HG02610 (cell line): Measurements from ENCODE around the gene FAM210A.
"Not testable (repeated sequence)": the region's sequence is repeated elsewhere in the genome, so short reads cannot be mapped to it uniquely, and the experiment has no call there.

Source experiments
- ATAC-seq: cut with Tn5 transposase; IDR thresholded peaks from one replicate; pipeline ENCODE4 v1.9.1; 2021; ENCODE audit warnings: mild to moderate bottlenecking, moderate library complexity; ENCODE audit not compliant: unreplicated experiment

FAM210A gene

DNA sequence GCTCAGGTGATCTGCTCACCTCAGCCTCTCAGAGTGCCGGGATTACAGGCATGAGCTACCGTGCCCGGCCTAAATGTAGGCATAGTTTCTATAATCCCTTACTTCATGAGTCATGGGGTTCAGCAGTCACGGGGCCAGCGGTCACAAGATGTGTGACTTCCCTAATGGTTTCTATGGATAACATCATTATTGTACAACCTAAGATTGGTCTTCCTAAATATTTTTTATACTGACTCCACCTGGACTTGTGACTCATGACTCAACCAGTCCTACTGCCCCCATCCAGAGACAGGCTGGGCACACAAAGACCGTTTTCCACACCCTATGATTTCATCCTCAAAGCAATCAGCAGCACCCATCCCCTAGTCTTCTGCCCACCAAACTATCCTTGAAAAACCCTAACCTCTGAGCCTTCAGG lies 15.9 kb downstream of the FAM210A start:
- ATAC-seq: no peak

DNA sequence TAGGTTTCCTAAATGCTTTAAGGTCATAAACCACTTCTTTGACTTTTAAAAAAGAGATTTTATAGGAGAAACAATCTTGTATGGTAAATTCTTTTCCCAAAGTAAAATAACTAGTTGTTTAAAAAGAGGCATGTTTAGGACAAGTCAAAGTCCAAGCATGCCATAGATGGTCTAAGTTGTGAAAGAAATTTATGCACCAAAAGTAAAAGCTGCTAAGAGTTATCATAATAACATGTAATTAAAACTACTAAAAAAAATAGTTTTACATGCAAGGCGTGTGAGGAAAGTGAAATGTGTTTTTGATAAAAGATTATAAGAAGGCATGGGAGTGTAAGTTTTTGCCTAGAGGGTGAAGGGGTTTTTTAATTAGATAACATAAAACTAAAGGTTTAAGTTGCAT lies 22.5 kb downstream of the FAM210A start:
- ATAC-seq: no peak

DNA sequence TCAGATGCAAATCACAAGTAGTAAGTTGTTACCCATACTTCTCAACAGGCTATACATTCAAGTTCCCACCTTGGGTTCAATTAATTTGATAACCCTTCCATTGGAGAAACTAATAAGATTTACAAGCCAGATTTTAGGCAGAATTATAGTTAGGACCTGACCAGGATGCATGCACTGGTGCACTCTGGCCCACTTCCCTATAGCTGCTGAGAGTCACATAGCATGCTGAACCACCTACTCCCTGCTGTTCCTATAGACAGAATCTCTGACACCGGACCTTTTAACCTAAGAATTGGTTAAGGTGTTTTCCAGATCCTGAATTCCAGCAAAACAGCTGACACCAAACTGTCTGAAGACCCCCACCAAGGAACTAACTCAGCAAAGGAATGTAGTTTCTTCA lies 26.2 kb downstream of the FAM210A start:
- no peak for ATAC-seq

DNA sequence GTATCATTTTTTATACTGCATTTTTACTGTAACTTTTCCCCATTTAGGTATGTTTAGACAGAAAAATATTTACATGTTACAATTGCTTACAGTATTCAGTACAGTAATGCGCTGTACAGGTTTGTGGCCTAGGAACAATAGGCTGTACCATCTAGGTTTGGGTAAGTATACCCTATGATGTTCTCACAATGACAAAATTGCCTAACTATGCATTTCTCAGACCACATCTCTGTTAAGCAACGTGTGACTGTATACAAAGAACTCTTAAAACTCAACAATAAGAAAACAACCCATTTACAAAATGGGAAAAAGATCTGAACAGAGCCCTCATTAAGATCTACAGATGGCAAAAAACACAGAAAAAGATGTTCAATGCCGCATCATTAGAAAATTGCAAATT lies 29.4 kb downstream of the FAM210A start:
- no peak for ATAC-seq

DNA sequence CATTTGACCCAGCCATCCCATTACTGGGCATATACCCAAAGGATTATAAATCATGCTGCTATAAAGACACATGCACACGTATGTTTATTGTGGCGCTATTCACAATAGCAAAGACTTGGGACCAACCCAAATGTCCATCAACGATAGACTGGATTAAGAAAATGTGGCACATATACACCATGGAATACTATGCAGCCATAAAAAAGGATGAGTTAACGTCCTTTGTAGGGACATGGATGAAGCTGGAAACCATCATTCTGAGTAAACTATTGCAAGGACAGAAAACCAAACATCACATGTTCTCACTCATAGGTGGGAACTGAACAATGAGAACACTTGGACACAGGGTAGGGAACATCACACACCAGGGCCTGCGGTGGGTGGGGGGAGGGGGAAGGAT lies 31.0 kb downstream of the FAM210A start:
- ATAC-seq: not testable (repeated sequence)

DNA sequence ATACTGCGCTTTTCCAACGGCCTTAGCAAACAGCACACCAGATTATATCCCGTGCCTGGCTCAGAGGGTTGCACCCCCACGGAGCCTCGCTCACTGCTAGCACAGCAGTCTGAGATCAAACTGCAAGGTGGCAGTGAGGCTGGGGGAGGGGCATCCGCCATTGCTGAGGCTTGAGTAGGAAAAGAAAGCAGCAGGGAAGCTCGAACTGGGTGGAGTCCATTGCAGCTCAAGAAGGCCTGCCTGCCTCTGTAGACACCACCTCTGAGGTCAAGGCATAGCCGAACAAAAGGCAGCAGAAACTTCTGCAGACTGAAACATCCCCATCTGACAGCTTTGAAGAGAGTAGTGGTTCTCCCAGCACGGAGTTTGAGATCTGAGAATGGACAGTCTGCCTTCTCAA lies 36.3 kb downstream of the FAM210A start:
- not testable (repeated sequence) for ATAC-seq

DNA sequence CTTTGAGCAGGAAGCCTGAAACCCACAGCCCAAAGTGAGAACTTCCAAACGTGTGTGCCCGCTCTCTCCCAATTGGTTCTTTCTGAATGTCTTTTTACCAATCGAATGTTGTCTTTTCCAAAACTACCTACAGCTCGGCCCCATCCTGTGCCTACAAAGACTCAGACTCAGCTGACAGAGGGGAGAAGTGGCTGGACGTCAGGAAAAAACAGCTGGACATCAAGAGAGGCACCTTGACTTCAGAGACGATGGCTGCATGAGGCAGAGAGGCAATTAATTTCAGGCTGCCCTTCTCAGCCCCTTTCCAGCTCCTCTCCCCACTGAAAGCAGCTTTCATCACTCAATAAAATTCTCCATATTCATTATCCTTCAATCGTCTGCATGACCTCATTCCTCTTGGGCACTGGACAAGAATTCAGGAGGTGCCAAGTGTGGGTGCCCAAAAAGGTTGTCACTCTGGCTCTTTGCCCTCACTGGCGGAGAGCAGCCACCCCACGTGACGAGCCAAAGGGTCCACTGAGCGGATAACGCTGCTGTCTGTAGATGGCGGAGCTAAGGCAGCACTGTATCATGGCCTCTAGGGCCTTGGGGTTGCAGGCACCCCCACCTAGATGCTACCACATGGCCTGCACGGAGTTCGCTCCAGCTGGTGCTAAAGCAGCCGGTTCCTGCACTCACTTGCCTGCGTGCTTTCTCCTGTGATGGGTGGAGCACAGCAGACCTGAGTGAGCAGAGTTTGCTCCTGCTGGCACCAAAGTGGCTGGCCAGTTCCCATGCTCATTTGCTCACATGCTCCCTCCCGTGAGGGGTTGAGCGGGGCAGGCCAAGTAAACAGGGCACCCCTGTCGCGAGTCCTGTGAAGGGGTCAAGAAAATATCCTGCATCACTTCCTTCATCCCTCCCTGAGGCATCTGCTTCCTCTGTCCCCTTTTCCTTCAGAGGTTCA lies 37.9 kb downstream of the FAM210A start:
- ATAC-seq: no peak

DNA sequence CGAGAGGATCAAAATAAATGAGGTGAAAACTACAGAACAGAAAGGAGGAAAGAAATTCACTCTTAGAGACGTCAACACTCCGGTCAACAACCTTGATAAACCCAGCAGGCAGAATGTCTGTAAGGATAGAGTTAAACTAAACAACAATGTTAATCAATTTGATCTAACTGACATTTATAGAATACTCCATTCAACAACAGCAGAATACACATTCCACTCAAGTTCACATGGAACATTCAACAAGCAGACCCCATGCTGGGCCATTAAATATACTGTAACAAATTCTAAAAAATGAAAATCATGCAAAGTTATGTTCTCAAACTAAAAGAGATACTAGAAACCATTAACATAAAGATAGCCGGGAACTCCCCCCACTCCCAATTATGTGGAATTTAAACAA lies 41.8 kb downstream of the FAM210A start:
- no peak for ATAC-seq

DNA sequence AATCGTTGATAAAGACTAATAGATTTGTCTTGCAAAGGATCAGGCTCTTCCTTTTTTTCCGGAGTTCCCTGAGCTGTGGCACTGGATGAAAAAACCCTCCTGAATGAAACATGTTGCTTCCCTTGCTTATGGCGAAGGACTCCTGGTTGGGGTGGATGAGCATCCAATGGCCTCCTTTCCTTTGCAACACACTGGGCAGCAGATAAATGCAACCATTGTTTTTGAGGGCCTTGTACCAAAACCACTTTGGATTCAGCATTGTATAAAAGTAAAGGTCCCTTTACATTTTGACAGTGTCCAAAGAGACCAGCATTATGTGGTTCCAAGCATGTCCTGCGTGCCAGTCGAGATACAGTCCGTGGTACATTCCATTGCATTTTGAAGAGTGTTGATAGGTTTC lies 44.7 kb downstream of the FAM210A start:
- ATAC-seq: no peak

DNA sequence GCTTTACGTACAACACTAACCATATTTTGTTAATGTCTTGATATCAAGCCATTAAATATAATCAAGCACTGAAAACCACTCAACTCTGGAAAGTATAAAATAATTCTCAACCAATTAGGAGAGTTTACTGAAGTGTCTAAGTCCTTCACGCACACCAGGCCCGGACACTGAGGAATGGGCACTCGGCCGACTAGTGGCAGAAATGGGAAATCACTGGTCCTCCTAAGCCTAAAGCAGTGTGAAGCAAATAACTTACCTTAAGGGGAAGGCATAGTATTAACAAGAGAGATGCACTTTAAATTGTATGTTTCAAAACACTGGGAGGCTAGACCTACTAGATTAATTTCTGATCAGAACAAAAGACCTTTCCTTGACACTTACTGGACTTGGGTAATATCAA lies 45.7 kb downstream of the FAM210A start:
- ATAC-seq: no peak

DNA sequence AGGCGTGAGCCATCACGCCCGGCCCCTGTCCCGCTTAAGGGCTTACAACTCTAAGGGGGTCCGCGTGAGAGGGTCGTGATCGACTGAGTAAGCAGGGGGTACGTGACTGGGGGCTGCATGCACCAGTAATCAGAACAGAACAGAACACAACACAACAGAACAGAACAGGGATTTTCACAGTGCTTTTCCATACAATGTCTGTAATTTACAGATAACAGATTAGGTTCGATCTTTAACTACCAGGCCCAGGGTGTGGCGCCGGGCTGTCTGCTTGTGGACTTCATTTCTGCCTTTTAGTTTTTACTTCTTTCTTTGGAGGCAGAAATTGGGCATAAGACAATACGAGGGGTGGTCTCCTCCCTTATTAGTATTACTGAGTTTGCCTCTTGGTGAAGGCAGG lies 49.0 kb downstream of the FAM210A start:
- ATAC-seq: not testable (repeated sequence)

DNA sequence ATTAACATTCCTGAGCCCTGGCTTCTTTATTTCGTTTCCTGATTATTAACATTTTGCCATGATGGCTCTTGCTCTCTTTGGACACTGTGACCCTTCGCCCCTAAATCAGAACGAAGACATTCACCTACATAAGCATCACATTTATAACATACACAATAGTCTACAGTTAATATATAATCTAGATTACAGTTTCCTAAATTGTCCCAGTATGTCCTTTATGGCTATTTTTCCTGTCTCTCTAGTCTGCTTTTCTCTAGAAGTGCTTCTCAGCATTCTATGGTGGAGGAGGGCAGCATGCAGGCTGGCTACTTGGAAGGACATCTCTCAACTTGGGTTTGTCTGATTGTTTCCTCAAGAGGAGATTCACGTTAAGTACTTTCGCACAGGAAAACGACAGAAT lies 49.9 kb downstream of the FAM210A start:
- ATAC-seq: no peak

DNA sequence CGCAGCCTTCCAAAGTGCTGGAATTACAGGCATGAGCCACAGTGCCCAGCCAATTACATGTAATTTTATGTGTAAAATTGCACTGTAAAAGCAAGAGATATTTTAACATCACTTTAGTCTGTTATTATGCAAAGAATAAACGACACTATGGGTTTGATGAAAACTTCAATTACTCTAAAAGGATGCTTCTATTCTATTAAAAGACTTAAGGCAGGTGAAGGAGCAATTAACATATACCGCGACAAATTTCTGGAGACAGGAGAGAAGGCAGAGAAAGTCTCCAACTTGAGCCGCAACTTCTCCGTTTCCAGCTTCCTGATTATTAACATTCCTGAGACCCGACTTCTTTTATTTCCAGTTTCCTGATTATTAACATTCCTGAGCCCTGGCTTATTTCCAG lies 53.7 kb downstream of the FAM210A start:
- ATAC-seq: no peak

DNA sequence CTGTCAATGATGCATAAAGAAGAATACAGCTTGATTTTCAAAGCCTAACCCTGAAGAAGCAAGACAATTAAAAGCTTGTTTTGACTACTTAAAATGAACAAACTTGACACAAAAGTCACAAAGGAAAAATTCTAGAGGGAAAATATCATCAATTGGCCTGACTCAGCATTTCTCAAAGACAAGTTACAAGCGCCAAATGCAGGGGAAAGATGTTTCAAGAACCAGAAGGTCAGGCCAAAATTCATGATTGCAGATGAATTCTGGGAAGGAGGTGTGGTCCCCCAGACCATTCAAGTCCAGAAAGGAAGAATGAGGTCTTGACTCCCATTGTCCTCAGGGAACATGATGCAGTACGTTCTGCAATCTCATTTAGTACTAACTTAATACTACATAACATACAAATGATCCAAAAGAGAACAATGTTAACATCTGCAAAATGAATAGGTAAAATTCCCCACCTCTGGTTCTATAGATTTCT lies 64.5 kb downstream of the FAM210A start:
- no peak for ATAC-seq

DNA sequence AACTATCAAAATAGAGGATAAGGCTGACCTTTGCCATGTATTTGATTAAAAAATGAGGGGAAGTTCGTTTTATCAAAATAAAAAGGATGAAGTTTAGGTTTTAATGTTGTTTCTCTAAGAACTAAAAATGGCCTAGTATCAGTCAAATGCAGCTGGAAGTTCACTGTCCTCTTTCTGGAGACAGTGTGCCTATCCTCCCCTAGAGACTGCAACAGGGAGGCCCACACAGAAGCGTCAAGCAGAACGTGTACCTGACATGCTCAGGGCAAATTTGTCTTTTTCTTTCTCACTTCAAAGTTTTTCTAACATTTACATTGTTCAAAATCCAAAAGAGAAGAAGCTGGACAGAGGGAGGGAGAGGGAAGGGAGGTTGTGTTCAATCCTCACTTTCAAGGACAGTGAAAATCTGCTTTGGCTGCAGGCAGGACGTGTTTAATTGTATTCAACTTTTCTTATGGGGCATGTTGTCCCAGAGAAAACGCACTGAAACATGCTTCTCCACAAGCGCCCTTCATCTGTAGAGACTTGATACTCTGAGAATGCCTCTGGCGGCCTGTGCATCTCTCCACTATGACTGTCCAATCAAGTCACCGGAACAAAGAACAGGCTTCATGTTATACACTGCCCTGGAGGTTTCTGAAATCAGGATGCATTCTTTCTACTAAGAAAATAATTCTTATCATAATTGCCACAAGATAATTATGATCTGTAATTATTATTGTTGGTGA lies 65.1 kb downstream of the FAM210A start:
- no peak for ATAC-seq

DNA sequence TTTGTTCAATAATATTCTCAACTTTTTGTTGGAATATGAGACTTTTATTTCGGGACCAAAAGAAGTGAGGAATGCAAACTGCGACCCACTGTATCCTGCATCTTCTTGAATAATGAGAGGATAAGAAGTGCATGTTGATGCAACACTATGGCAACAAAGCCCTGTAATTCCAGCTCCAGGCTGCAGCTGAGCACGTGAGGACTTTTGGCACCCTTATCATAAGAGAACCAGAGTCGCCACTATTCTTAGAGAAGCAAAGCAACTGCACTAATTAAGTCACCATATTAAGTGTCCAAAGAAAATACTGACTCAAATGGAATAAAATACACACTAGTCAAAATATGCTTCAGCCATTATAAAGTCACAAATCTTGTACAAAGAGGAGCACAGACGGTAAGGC lies 65.8 kb downstream of the FAM210A start:
- no peak for ATAC-seq

DNA sequence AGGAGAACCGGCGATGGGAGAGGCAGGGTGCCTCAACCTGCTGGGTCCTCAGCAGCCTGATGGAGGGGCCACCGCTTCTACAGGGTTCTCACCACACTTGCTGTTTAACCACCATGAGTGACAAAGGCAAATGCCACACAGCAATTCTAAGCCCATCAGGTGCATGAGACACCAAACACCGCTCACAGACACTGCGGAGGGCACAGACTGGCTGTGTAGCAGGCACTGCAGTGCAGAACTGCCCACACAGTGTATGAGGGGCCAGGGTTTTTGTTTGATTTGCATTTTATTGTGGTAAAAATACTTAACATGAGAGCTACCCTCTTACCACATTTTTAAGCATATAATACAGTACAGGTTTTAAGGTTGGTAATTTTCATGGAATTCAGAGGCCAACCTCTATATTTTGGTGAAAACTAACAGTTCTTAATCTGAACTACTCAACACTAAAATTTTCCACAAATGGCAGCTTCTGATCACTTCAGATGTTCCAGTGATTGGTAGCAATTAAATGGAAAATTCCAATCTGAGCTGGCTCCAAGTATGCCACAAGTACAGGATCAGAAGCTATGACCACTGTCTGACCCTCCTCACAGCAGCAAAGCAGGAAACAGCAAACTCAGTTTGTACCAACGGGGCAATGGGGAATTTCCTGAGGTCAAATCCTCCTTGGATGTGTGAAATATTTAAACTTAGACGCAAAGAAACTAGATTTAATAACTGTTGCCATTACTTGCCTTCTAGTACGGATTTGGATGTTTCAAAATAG lies 67.7 kb downstream of the FAM210A start:
- ATAC-seq: no peak

DNA sequence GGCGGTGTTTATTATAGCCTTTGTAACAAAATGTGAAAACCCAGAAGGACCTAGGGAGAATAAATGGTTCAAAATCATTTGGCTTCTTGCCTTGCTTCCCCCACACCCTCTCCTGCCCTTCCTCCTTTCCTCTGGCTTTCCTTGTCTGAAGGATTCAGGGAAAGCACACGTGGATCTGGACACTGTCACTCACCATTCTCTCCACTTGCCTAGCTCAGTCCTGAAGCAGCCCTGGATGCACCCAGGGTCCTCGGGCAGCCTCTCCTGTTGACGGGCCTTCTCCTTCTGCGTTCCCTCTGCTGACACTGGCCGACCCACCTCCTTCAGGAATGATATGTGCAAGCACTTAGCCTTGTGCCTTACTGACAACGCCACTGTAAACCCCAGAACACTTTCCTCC lies 68.4 kb downstream of the FAM210A start:
- ATAC-seq: no peak

DNA sequence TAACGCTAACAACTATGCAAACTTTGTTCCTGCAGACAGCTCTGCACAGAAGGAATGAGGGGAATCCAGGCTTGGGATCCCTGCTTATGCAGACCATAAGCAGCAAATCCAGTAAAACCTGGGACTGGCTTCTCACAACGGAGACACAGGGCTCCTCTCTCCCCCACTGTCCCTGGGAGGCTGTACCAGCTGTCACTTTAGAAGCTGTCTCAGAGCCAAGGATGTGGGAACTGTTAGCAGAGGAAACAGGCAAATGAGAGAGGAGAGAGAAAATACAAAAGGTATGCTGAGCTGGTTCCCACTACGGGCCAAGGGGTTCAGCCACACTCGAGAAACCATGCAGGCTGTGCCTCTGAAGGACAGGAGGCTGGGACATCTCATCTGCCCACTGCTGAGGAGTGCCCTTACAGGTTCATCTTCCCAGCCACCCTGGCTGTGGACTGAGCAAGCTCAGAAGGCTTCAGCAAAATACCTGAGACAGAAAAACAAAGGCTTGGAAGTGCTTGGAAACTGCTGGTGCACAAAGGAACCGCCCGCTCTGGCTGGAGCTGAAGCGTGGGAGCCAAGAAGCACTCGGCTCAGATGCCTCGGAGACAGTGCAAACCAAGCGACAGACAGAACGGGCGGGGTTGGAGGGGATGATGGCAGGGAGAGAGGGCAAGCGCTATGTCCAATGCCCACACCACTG lies 72.5 kb downstream of the FAM210A start:
- no peak for ATAC-seq
